GM19397 (cell line): ENCODE results near the gene MARCHF3.

Experiments
- ATAC-seq: cut with Tn5 transposase; IDR thresholded peaks from one replicate; pipeline ENCODE4 v1.9.1; 2021; ENCODE audit warnings: mild to moderate bottlenecking, moderate library complexity; ENCODE audit not compliant: unreplicated experiment

The MARCHF3 gene

GRCh38 chr5:126987271-126987899 lies 43.0 kb downstream of the MARCHF3 start:
- ATAC-seq, result no peak

DNA sequence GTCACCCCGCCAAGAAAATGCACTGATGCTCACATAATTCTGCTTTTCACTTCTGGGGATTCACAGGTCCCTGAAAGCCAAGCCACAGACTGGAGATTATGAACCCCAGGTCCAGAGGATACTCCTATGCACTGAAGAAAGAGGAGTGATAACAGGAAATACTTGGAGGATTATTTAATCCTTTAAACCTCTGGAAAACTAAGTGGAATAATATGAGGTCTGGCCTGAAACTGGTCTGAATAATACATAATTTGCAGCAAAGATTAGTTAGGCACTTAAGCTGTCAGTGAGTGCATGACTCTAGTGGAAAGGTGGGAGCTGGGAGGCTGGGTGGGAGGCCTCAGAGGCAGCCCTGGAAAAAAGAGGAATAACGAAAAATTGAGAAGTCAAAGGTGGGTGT lies 45.7 kb downstream of the MARCHF3 start:
- no peak for ATAC-seq

DNA sequence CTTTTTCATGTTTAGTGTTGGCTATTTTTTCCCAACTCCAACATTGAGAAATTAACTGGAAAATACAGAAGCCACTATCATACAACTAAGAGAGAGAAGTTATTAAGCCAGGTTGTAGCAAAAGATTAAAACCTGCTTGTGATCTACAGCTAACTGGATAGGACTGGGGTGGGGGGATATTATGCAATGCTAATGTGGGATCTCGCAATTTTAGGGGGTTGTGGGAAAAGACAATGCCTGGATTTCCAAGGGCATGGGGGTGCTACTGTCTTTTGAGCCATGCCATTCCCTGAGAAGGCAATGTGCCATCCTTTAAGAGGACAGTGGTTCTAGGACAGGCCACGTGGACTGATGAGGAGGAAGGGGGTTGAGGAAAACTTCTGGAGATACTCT lies 46.5 kb downstream of the MARCHF3 start:
- no peak for ATAC-seq

GRCh38 chr5:126982926-126983873 lies 47.2 kb downstream of the MARCHF3 start:
- ATAC-seq, result no peak

GRCh38 chr5:126982202-126982601 lies 48.2 kb downstream of the MARCHF3 start:
- ATAC-seq, result no peak

GRCh38 chr5:126981701-126982100 lies 48.7 kb downstream of the MARCHF3 start:
- no peak for ATAC-seq

- no peak for ATAC-seq
Measured at GRCh38 chr5:126981222-126981621, 49.1 kb downstream of the MARCHF3 start.

DNA sequence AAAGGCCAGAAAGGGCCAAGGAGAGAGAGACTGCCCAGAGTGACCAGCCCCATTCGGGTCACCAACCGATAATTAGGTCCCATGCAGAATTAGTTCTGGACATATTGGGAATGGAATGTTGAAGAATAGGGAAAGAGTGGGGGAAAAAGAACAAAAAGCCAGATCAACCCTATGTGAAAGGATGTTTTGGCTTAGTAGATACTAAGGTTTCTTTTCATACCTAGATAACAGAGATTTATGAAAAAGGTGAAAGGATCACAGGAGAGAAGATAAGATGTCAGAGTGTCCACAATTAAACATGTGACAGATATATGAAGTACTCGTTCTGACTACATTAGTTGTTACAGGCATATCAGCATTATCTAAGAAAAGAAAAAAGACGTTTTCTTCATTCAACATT lies 52.1 kb downstream of the MARCHF3 start:
- no peak for ATAC-seq

- no peak for ATAC-seq
Measured at GRCh38 chr5:126976520-126977172, 53.7 kb downstream of the MARCHF3 start.

- ATAC-seq, result no peak
Measured at GRCh38 chr5:126975796-126976195, 54.6 kb downstream of the MARCHF3 start.

DNA sequence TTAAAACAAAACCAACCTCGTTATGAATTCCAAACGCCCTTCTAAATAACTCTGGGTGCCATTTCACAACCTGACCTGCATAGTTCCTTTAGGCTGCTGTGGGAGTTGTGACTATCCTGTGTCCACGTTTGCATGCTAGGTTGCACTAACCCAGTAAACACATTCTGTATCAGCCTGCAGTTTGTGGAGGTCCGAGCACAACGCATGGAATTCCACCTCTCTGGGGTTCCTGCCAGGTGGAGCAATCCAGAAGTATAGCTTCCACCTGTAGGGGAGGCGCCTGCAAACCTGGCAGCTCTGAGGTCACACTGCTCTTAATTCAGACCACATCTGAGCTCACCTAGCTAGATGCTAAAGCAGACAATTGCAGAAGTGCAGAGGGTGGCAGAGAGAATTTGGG lies 57.2 kb downstream of the MARCHF3 start:
- ATAC-seq, result no peak

GRCh38 chr5:126972062-126972895 lies 58.1 kb downstream of the MARCHF3 start:
- peak; percentile 69 for ATAC-seq

DNA sequence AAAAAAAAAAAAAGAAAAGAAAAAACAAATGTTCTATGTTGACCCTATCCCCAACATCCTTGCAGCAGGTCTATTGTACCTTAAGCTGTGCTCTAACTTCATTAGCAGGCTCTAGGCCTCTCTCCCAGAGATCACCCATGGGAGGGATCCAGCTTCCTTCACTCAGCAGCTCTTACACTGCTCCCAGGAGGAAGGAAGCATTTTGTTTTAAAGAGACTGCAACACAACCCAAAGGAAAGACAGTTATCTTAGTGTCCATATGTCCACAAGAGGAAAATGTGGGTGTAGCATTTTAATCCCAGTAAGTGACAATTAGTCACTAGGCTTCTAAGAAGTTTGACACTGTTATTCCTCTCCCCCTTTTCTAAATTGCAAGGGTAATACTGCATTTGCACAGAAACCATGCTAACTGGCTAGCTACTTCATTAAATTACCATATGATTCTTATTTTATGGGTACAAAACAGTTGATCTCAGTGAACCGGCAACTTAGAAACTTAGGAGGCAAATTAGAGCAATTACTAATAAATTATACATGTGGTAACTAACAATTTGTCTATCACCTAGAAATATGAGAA lies 58.8 kb downstream of the MARCHF3 start:
- ATAC-seq, result no peak

DNA sequence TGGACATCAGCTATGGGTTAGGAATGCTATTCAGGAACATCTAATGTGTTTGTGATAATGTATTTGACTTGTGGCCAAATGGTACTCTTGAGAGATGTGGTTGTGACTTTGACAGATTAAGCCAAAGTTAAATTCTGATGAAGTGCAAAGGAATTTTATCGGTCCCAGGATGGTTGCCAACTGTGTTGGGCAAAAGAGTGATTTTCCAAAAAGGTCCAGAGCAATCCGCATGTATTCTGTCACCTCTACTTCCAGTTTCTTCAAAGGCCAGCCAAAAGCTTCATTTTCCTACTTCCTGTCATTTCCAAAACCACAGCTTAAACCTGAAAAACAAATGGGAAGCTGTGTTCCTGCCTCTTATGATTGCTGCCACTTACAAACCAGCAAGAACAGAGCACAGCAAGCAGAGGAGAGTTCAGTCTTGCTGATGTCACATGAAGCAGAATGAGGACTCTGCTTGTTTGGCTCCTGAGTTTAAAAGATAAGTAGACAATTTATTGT lies 59.8 kb downstream of the MARCHF3 start:
- no peak for ATAC-seq

DNA sequence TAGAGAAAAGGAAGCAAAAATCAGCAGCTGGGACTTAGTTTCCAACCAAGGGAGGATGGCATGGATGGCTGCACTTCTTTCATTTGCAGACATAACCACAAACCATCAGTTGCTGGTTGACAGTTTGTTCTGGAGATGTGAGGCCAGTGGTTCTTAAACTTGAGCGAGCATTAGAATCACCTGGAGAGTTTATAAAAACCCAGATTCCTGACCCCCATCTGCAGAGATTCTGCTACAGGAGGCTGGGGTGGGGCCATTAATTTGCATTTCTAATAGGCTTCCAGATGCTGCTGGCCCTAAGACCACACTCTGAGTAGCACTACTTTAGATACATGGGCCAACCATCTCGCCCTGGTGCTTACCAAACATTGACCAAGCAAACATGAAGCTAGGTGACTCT lies 60.8 kb downstream of the MARCHF3 start:
- ATAC-seq, result peak; percentile 33

DNA sequence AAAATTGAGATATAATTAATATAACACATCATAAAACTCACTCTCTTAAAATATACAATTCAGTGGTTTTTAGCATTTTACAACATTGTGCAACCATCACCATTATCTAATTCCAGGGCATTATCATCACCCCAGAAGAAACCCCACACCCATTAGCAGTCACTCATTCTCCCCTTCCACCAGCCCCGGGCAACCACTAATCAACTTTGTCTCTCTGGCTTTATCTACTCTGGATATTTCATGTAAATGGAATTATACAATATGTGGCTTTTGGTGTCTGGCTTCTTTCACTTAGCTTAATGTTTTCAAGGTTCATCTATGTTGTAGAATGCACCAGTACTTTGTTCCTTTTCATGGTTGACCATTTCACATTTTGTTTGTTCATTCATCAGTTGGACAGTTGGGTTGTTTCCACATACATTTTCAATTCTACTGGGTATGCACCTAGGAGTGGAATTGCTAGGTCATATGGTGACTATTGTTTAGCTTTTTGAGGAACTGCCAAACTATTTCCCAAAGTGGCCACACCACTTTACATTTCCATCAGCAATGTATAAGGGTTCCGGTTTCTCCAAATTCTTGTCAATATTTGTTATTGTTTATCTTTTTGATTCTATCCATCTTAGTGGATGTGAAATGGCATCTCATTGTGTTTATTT lies 62.4 kb downstream of the MARCHF3 start:
- no peak for ATAC-seq

GRCh38 chr5:126965487-126965886 lies 64.9 kb downstream of the MARCHF3 start:
- ATAC-seq, result no peak

DNA sequence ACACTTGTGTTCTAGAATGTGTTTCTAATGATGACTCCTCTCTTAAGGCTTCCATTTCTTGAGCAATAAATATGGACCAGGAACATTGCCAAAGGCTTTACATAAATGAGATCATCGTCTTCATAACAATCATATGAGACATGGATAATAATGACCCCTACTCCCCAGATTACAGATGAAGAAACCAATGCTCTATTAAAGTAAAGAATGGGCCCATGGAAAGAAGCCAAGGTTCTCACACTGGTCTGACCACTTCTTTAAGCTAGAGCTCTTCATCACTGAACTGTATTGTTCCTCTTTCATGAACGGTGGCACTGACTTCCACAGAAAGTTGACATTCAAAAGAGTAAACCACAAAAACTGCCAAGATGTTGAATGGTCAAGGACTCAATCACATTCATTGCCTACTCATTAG lies 65.3 kb downstream of the MARCHF3 start:
- no peak for ATAC-seq

DNA sequence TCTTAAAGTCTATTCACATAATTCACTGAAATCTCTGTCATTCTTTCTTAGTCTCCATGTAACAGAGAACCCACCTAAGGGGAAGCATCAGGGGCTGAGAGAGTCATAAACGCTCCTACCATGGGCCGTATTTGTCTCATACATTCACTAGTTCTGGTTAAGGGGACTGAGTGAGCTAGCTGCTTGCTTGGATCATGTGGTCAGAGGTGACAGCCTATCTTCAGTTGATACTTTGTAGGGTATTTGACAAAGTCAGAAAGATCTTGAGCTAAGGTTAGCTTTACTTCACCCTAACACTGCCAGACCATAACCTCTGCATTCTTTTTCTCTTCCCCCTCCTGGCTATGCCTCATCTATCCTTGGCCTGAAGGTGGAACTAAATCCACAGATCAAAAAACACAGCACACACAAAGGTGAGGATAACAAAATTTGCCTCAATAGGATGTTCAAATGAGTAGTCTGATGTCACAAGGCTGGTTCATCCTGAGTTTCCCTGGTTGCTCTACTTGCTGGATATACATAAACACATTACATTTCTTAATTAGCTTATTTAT lies 66.5 kb downstream of the MARCHF3 start:
- ATAC-seq, result no peak
